ENCODE results near the gene TBC1D16.
"Not testable (repeated sequence)": the region's sequence is repeated elsewhere in the genome, so short reads cannot be mapped to it uniquely, and the experiment has no call there.

The TBC1D16 gene

GRCh38 chr17:79912552-79913330, 122.9 kb downstream of the TBC1D16 start:
- no peak for DNase-seq

- DNase-seq: no peak
These were observed 124.0 kb downstream of the TBC1D16 start for GRCh38 chr17:79911430-79912399.

- DNase-seq: no peak
These were observed 124.7 kb downstream of the TBC1D16 start for GRCh38 chr17:79910985-79911361.

GRCh38 chr17:79909121-79909520, 126.6 kb downstream of the TBC1D16 start:
- DNase-seq: no peak

GRCh38 chr17:79907850-79908249, 127.8 kb downstream of the TBC1D16 start:
- DNase-seq: no peak

- no peak for DNase-seq
These were observed 128.4 kb downstream of the TBC1D16 start for GRCh38 chr17:79907217-79907715.

GRCh38 chr17:79905832-79906231, 129.8 kb downstream of the TBC1D16 start:
- no peak for DNase-seq

- DNase-seq: no peak
These were observed 130.8 kb downstream of the TBC1D16 start for GRCh38 chr17:79904865-79905264.

- no peak for DNase-seq
These were observed 133.4 kb downstream of the TBC1D16 start for GRCh38 chr17:79902146-79902791.

GRCh38 chr17:79901131-79901530, 134.5 kb downstream of the TBC1D16 start:
- no peak for DNase-seq

GRCh38 chr17:79899584-79899983, 136.1 kb downstream of the TBC1D16 start:
- DNase-seq: no peak

GRCh38 chr17:79897243-79898063, 138.2 kb downstream of the TBC1D16 start:
- DNase-seq: no peak

GRCh38 chr17:79893457-79893856, 142.2 kb downstream of the TBC1D16 start:
- DNase-seq: not testable (repeated sequence)

- no peak for DNase-seq
These were observed 143.0 kb downstream of the TBC1D16 start for GRCh38 chr17:79892457-79893241.

GRCh38 chr17:79891113-79891730, 144.4 kb downstream of the TBC1D16 start:
- no peak for DNase-seq

- no peak for DNase-seq
These were observed 145.0 kb downstream of the TBC1D16 start for GRCh38 chr17:79890706-79891105.

GRCh38 chr17:79888811-79889634, 146.6 kb downstream of the TBC1D16 start:
- no peak for DNase-seq

- no peak for DNase-seq
These were observed 147.6 kb downstream of the TBC1D16 start for GRCh38 chr17:79888009-79888540.

- no peak for DNase-seq
These were observed 148.2 kb downstream of the TBC1D16 start for GRCh38 chr17:79887451-79887991.
